Measurements from ENCODE around the gene MAS1. TPM values are rescaled to one million over a fixed set of nuclear protein-coding genes. Genes with fewer than 3 reads are reported as not detected.

Gene MAS1
- total RNA-seq, 1 donor from 2014 or later = not detected

GRCh38 chr6:159899994-159900745 is 9.4 kb downstream of the MAS1 start:
- ATAC-seq = no peak

GRCh38 chr6:159902620-159903019 is 11.8 kb downstream of the MAS1 start:
- DNase-seq (no peak), ATAC-seq (no peak)
- intact Hi-C loops (cut with DNase I) = no loop called here
- Histone ChIP-seq H3K27ac (no peak overlapping the region), H3K9me3 (no peaks in the 10 kb centered on the region), H3K4me1 (no peaks in the 10 kb centered on the region), H3K4me3 (no peak overlapping the region), H3K27me3 (ENCODE audit: low read depth) (no peaks in the 10 kb centered on the region), H3K36me3 (no peaks in the 10 kb centered on the region)
- TF ChIP-seq CTCF (IDR thresholded peaks at IDR 0.05) = no peak

More at GRCh38 chr6:159899994-159900745, 9.4 kb downstream of the MAS1 start:
- no peak for DNase-seq
- Histone ChIP-seq H3K27me3 (ENCODE audit: low read depth) (no peaks in the 10 kb centered on the region), H3K4me3 (no peak overlapping the region), H3K4me1 (no peaks in the 10 kb centered on the region), H3K36me3 (no peaks in the 10 kb centered on the region), H3K27ac (no peak overlapping the region), H3K9me3 (no peaks in the 10 kb centered on the region)
- no peak for TF ChIP-seq CTCF (IDR thresholded peaks at IDR 0.05)
- intact Hi-C loops (cut with DNase I) = no loop called here

GRCh38 chr6:159904497-159904911 is 13.7 kb downstream of the MAS1 start:
- Histone ChIP-seq H3K4me1 (no peaks in the 10 kb centered on the region), H3K27me3 (ENCODE audit: low read depth) (no peaks in the 10 kb centered on the region), H3K36me3 (no peaks in the 10 kb centered on the region), H3K4me3 (no peak overlapping the region), H3K27ac (no peak overlapping the region), H3K9me3 (no peaks in the 10 kb centered on the region)
- DNase-seq = no peak
- no peak for ATAC-seq
- TF ChIP-seq CTCF (IDR thresholded peaks at IDR 0.05) = no peak
- intact Hi-C loops (cut with DNase I) = no loop called here

GRCh38 chr6:159906400-159906799 is 15.6 kb downstream of the MAS1 start:
- ATAC-seq = no peak
- Histone ChIP-seq H3K27ac (no peak overlapping the region), H3K36me3 (no peaks in the 10 kb centered on the region), H3K4me3 (no peak overlapping the region), H3K27me3 (ENCODE audit: low read depth) (no peaks in the 10 kb centered on the region), H3K4me1 (no peaks in the 10 kb centered on the region), H3K9me3 (no peaks in the 10 kb centered on the region)
- no peak for DNase-seq
- TF ChIP-seq CTCF (IDR thresholded peaks at IDR 0.05) = no peak
- intact Hi-C loops (cut with DNase I) = no loop called here

- H3K27me3 ChIP-seq (ENCODE audit: low read depth) = peaks cover 6% of the 10 kb centered on the region
- no peaks in the 10 kb centered on the region for H3K9me3 ChIP-seq
- intact Hi-C loops (cut with DNase I) = no loop called here
- no peak for DNase-seq
- no peak for TF ChIP-seq CTCF (IDR thresholded peaks at IDR 0.05)
- H3K4me1 ChIP-seq = no peaks in the 10 kb centered on the region
- ATAC-seq = no peak
- H3K27ac ChIP-seq = no peak overlapping the region
- H3K36me3 ChIP-seq = no peaks in the 10 kb centered on the region
- H3K4me3 ChIP-seq = no peak overlapping the region
These were observed 17.7 kb downstream of the MAS1 start for GRCh38 chr6:159908535-159908934.

All from lower lobe of right lung (tissue), 2 donors.